Measurements from ENCODE around the gene IQGAP3. TPM values are rescaled to one million over a fixed set of nuclear protein-coding genes. Genes with fewer than 3 reads are reported as not detected.

Gene IQGAP3
- total RNA-seq, 4 donors from 2014 or later: 0.09 to 13.2 TPM; not detected in 2

GRCh38 chr1:156592910-156593660 is 20.7 kb upstream of the IQGAP3 start:
- DNase-seq: no peak
- Histone ChIP-seq H3K4me3 (no peak overlapping the region), H3K36me3 (no peaks in the 10 kb centered on the region), H3K4me1 (no peaks in the 10 kb centered on the region), H3K9me3 (no peaks in the 10 kb centered on the region), H3K27me3 (no peaks in the 10 kb centered on the region), H3K27ac (no peak overlapping the region)
- intact Hi-C loops (cut with DNase I; ENCODE audit: low total_unique reads): no loop called here
- TF ChIP-seq CTCF (IDR thresholded peaks at IDR 0.05): no peak
- TF ChIP-seq POLR2A (IDR thresholded peaks at IDR 0.05): no peak

- Histone ChIP-seq H3K4me3 (peak overlapping the region; percentile 66 to 68), H3K4me1 (no peaks in the 10 kb centered on the region), H3K27me3 (no peaks in the 10 kb centered on the region), H3K9me3 (no peaks in the 10 kb centered on the region), H3K27ac (peak overlapping the region; percentile 87 to 93), H3K36me3 (no peaks in the 10 kb centered on the region)
- TF ChIP-seq POLR2A (IDR thresholded peaks at IDR 0.05): no peak
- no peak for TF ChIP-seq CTCF (IDR thresholded peaks at IDR 0.05)
- intact Hi-C loops (cut with DNase I; ENCODE audit: low total_unique reads): no loop called here
- DNase-seq: no peak
These were observed 20.0 kb upstream of the IQGAP3 start for GRCh38 chr1:156592158-156592909.

- DNase-seq: peak; percentile 55 to 73
- H3K9me3 ChIP-seq: no peaks in the 10 kb centered on the region
These were observed 19.2 kb upstream of the IQGAP3 start, which contains the start of gene NAXE for GRCh38 chr1:156591432-156592157. Gene NAXE, plus strand, starts transcription at chr1:156591776. Its CDS starts 29 bp downstream, at chr1:156591805.

GRCh38 chr1:156591181-156591431 is 18.7 kb upstream of the IQGAP3 start:
- DNase-seq: no peak
- Histone ChIP-seq H3K27me3 (no peaks in the 10 kb centered on the region), H3K9me3 (no peaks in the 10 kb centered on the region), H3K36me3 (no peaks in the 10 kb centered on the region), H3K4me1 (no peaks in the 10 kb centered on the region), H3K4me3 (peak overlapping the region; percentile 66 to 68), H3K27ac (peak overlapping the region; percentile 87 to 93)
- TF ChIP-seq CTCF (IDR thresholded peaks at IDR 0.05) (no peak), POLR2A (IDR thresholded peaks at IDR 0.05) (no peak)
- intact Hi-C loops (cut with DNase I; ENCODE audit: low total_unique reads): no loop called here

More at GRCh38 chr1:156591432-156592157, 19.2 kb upstream of the IQGAP3 start, which contains the start of gene NAXE:
- TF ChIP-seq POLR2A (IDR thresholded peaks at IDR 0.05) (peak; percentile 68 to 69), CTCF (IDR thresholded peaks at IDR 0.05) (peak in 1 of 4 experiments; percentile 4)
- H3K4me1 ChIP-seq: no peaks in the 10 kb centered on the region
- peak within 1 kb of the TSS; percentile 66 to 68 for H3K4me3 ChIP-seq
- no peaks in the 10 kb centered on the region for H3K27me3 ChIP-seq
- H3K36me3 ChIP-seq: no peaks in the 10 kb centered on the region
- intact Hi-C loops (cut with DNase I; ENCODE audit: low total_unique reads): no loop called here
- peak within 1 kb of the TSS; percentile 87 to 93 for H3K27ac ChIP-seq

Measured in uterus (tissue), 4 donors.